GM10248 (cell line): ENCODE results near the gene FZD8.

Source experiments
- CTCF ChIA-PET: fragments of 300-600 bp; sonication (Branson Sonifier 250); formaldehyde crosslinking; extraction: SDS; loops from one replicate; lab custom pipeline; 2021; ENCODE audit warnings: antibody characterized with exemption; lab: Yijun Ruan, JAX
- POLR2A ChIA-PET: fragments of 350-650 bp; sonication (Branson Sonifier 250); formaldehyde crosslinking; extraction: SDS; loops from one replicate; lab custom pipeline; 2020; ENCODE audit warnings: antibody characterized with exemption; lab: Yijun Ruan, JAX
- DNase-seq: peaks from one replicate; pipeline ENCODE4 v3.0.0; 2012; ENCODE audit errors: extremely low spot score
- TF ChIP-seq, protein P1 (sequence below): IDR thresholded peaks from 2 replicates; pipeline ENCODE4 v1.5.1; 2012; ENCODE audit warnings: mild to moderate bottlenecking, low read depth; ENCODE audit errors: extremely low read depth, missing control alignments, control extremely low read depth

Gene FZD8

DNA sequence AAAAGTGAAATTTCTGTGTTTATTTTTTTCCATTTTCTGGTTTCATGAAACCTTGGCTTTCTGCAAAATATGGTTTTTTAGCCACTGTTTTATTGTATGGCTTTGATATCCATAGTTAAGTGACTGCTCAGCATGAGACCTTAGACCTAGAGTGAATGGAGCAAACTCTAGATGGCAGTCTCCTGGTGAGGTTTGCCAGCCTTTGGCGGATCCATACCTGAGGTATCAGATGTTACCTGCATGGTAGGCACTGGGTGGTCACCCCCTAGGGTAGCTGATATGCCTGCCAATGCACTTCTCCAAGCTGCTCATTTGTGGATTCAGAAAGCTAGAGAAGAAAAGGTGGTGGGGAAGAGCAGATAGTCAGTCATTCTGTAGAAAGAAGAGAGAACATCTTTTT, 17.4 kb upstream of the FZD8 start:
- TF ChIP-seq, protein P1, sequence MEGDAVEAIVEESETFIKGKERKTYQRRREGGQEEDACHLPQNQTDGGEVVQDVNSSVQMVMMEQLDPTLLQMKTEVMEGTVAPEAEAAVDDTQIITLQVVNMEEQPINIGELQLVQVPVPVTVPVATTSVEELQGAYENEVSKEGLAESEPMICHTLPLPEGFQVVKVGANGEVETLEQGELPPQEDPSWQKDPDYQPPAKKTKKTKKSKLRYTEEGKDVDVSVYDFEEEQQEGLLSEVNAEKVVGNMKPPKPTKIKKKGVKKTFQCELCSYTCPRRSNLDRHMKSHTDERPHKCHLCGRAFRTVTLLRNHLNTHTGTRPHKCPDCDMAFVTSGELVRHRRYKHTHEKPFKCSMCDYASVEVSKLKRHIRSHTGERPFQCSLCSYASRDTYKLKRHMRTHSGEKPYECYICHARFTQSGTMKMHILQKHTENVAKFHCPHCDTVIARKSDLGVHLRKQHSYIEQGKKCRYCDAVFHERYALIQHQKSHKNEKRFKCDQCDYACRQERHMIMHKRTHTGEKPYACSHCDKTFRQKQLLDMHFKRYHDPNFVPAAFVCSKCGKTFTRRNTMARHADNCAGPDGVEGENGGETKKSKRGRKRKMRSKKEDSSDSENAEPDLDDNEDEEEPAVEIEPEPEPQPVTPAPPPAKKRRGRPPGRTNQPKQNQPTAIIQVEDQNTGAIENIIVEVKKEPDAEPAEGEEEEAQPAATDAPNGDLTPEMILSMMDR: no peak
- ChIA-PET POLR2A (no interaction called here), CTCF (no interaction called here)
- DNase-seq: no peak

GRCh38 chr10:35657621-35658020, 15.5 kb upstream of the FZD8 start:
- CTCF ChIA-PET: interaction anchor here (1.0 to 1.6 kb wide), 2 partner anchors 21 to 22 kb away, joined by 3 to 4 read pairs; no protein-coding TSS in a partner anchor
- DNase-seq: no peak
- TF ChIP-seq, protein P1: no peak
- POLR2A ChIA-PET: no interaction called here

- DNase-seq: no peak
- TF ChIP-seq, protein P1: no peak
- ChIA-PET POLR2A (no interaction called here), CTCF (no interaction called here)
Measured at GRCh38 chr10:35652824-35653223, 10.7 kb upstream of the FZD8 start.

DNA sequence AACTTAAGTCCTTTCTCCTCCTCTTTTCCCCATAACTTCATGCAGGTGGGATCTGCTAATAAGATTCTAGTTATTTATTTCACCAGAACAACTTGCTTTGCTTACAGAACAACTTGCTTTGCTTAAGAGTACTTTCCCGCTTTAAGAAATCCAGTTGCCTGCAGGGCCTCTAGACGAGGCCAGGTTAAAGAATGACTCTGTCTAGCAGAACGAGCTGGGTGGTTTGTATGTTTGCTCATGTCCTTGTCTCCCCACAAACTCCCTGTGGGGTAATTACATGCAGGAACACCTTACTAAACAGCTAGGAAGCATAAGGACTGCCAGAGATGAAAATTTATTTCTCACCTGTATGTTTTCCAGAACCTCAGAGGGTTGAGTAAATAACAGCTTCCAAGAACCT, 8.8 kb upstream of the FZD8 start:
- POLR2A ChIA-PET: no interaction called here
- TF ChIP-seq, protein P1: no peak
- CTCF ChIA-PET: no interaction called here
- DNase-seq: no peak

- ChIA-PET POLR2A (no interaction called here), CTCF (interaction anchor here (2.3 kb wide), 1 partner anchor 9 kb away, joined by 7 read pairs; no protein-coding TSS in a partner anchor)
- no peak for DNase-seq
- TF ChIP-seq, protein P1: no peak
Measured at GRCh38 chr10:35644050-35644950, 2.2 kb upstream of the FZD8 start.

DNA sequence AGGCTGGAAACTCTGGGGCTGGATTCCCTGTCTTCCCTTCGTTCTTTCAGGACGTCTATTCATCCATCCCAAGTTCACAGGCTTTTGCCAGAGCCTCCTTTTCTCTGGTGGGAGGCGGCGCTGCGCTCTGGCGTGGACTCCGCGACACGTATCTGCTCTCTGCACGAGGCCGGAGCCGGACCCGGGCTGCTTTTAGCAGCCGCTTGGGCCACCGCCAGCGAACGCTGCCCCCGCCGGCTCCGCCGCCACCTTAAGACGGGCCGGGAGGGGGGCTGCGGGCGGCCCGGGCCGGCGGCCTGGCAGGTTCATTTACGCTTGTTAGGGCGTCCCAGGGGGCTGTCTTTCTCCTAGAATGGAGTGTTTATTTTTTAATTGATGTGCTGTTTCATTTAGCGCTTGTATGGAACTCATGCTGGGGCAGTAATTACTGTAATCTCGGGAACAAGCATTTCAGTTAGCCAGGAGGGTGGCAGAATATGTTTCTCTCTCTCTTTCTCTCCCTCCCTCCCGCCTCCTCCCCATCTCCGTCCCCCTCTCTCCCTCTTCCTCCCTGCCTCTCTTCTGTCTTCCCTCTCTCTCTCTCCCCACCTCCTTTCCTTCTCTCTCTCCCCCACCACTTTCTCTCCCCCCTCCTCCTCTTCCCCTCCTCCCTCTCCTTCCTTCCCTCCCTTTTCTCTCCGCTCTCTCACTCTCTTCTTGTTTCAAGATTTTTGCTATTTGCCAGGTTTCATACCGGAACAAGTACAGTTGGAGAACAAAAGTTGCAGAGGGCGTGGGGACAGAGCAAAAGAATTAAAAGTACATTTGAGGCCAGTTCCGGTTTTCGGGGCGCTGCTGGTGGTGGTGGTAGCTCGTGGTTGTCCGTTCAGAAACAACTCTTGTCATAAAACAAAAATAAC, 1.3 kb upstream of the FZD8 start:
- POLR2A ChIA-PET: no interaction called here

More for the DNA sequence above, 1.3 kb upstream of the FZD8 start:
- CTCF ChIA-PET: interaction anchor here (2.3 kb wide), 1 partner anchor 8 kb away, joined by 7 read pairs; no protein-coding TSS in a partner anchor
- TF ChIP-seq, protein P1: no peak
- peak; percentile 27 for DNase-seq
